Type B pancreatic cell (in vitro differentiated cells): ENCODE data around the gene ST7. TPM values are rescaled to one million over a fixed set of nuclear protein-coding genes. Genes with fewer than 3 reads are reported as not detected.

Source experiments
- DNase-seq: peaks from one replicate; pipeline ENCODE4 v3.0.0; 2021; ENCODE audit warnings: mixed read lengths; ENCODE audit not compliant: unreplicated experiment; ENCODE audit errors: extremely low spot score
- H3K27ac Mint-ChIP-seq: 2 replicates; pipeline ENCODE4 v1.8.0; 2021; ENCODE audit warnings: mild to moderate bottlenecking, mixed read lengths
- H3K27me3 Mint-ChIP-seq: 2 replicates; pipeline ENCODE4 v1.8.0; 2021; ENCODE audit warnings: mixed read lengths
- H3K36me3 Mint-ChIP-seq: 2 replicates; pipeline ENCODE4 v1.8.0; 2021; ENCODE audit warnings: mixed read lengths
- H3K4me1 Mint-ChIP-seq: one replicate; pipeline ENCODE4 v1.8.0; 2021; ENCODE audit warnings: mixed read lengths; ENCODE audit not compliant: unreplicated experiment
- H3K4me3 Mint-ChIP-seq: 2 replicates; pipeline ENCODE4 v1.8.0; 2021; ENCODE audit warnings: mild to moderate bottlenecking, mixed read lengths
- H3K9me3 Mint-ChIP-seq: 2 replicates; pipeline ENCODE4 v1.8.0; 2021; ENCODE audit warnings: mixed read lengths
- total RNA-seq: library from RNA; stranded (reverse); gene quantifications from 2 replicates; pipeline ENCODE4 v1.2.1, GENCODE V29; 2021; ENCODE audit warnings: low replicate concordance
- TF ChIP-seq, protein P1 (sequence below): fragments of 200-600 bp; sonication (generic); conservative IDR thresholded peaks from 2 replicates; pipeline ENCODE4 v1.5.0; 2021; ENCODE audit warnings: antibody characterized with exemption, mild to moderate bottlenecking

Gene ST7
- total RNA-seq, 1 donor from 2014 or later: 25.0 TPM

DNA sequence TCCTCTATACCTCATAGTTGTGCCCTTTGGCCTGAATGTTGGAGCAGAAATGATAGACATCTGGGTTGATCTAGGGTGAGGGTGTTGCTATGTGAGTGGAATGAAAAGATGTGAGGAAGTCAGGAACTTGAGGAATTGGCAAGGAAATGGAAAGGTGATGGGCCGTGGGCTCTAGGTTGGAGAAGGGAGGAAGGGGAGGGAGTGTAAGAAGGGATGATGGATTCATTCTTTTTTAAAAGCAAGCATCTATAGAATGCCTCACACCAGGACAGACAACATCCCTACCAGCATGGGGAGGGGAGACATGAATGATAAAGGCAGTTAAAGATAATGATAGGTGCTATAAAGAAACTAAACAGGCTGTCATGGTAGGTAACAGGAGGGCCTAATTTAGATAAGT lies 201.4 kb downstream of the ST7 start:
- Mint-ChIP-seq H3K4me3 (no peak overlapping the region), H3K27me3 (no peaks in the 10 kb centered on the region), H3K27ac (no peak overlapping the region), H3K36me3 (peaks cover 9% of the 10 kb centered on the region), H3K9me3 (no peaks in the 10 kb centered on the region), H3K4me1 (peaks cover 13% of the 10 kb centered on the region)
- TF ChIP-seq, protein P1, sequence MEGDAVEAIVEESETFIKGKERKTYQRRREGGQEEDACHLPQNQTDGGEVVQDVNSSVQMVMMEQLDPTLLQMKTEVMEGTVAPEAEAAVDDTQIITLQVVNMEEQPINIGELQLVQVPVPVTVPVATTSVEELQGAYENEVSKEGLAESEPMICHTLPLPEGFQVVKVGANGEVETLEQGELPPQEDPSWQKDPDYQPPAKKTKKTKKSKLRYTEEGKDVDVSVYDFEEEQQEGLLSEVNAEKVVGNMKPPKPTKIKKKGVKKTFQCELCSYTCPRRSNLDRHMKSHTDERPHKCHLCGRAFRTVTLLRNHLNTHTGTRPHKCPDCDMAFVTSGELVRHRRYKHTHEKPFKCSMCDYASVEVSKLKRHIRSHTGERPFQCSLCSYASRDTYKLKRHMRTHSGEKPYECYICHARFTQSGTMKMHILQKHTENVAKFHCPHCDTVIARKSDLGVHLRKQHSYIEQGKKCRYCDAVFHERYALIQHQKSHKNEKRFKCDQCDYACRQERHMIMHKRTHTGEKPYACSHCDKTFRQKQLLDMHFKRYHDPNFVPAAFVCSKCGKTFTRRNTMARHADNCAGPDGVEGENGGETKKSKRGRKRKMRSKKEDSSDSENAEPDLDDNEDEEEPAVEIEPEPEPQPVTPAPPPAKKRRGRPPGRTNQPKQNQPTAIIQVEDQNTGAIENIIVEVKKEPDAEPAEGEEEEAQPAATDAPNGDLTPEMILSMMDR: no peak
- no peak for DNase-seq

GRCh38 chr7:117155694-117156093 lies 202.4 kb downstream of the ST7 start:
- no peak overlapping the region for H3K27ac Mint-ChIP-seq
- H3K36me3 Mint-ChIP-seq: peaks cover 9% of the 10 kb centered on the region
- no peak for DNase-seq
- no peaks in the 10 kb centered on the region for H3K27me3 Mint-ChIP-seq
- no peaks in the 10 kb centered on the region for H3K9me3 Mint-ChIP-seq
- TF ChIP-seq, protein P1: no peak
- H3K4me3 Mint-ChIP-seq: no peak overlapping the region
- H3K4me1 Mint-ChIP-seq: peaks cover 8% of the 10 kb centered on the region

- TF ChIP-seq, protein P1: no peak
- no peak overlapping the region for H3K4me3 Mint-ChIP-seq
- no peak for DNase-seq
- peaks cover 4% of the 10 kb centered on the region for H3K36me3 Mint-ChIP-seq
- H3K9me3 Mint-ChIP-seq: no peaks in the 10 kb centered on the region
- H3K27ac Mint-ChIP-seq: no peak overlapping the region
- H3K4me1 Mint-ChIP-seq: peaks cover 7% of the 10 kb centered on the region
- H3K27me3 Mint-ChIP-seq: no peaks in the 10 kb centered on the region
Observed at GRCh38 chr7:117157241-117158209, 204.2 kb downstream of the ST7 start.

DNA sequence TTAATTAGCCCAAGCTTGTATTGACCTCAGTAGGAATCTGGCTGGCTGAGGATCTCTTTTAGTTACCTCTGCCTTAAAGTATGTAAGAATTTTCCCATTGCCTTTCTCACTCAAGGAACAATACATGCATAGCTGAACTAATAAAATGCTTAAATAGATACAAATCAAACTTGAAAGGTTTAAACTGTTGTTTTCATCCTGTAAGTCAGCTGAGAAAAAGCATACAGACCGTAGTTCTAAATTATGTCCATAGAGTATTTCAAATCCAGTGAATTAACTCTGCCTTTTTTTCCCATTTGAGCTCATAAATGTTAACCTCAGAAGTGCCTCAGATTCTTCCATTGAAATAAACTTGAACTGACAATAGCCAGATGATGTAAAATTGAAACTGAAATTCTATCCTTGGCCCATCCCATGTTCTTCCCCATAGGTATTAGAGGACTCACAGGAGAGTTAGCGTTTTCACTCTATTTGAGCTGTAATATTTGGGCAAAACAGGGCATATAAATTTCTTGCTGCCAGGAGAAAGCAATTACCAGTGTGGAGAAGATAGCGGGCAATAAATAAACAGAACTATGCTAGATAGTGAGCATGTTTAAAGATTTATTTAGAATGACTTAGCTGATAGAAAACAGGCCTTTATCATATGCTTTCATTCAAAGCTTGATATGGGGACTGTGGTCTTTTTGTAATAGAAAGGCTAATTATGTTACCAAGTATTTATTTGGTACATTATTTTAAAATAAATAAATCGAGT lies 205.8 kb downstream of the ST7 start:
- Mint-ChIP-seq H3K4me3 (no peak overlapping the region), H3K27me3 (no peaks in the 10 kb centered on the region), H3K27ac (no peak overlapping the region), H3K4me1 (peaks cover 7% of the 10 kb centered on the region), H3K36me3 (peaks cover 4% of the 10 kb centered on the region), H3K9me3 (no peaks in the 10 kb centered on the region)
- TF ChIP-seq, protein P1: no peak
- DNase-seq: no peak

- H3K4me3 Mint-ChIP-seq: no peak overlapping the region
- peaks cover 8% of the 10 kb centered on the region for H3K36me3 Mint-ChIP-seq
- no peaks in the 10 kb centered on the region for H3K27me3 Mint-ChIP-seq
- no peaks in the 10 kb centered on the region for H3K9me3 Mint-ChIP-seq
- DNase-seq: no peak
- peaks cover 14% of the 10 kb centered on the region for H3K4me1 Mint-ChIP-seq
- no peak overlapping the region for H3K27ac Mint-ChIP-seq
- TF ChIP-seq, protein P1: no peak
Observed at GRCh38 chr7:117163101-117163500, 209.8 kb downstream of the ST7 start.
